Parathyroid adenoma (tissue), 2 donors: ENCODE results near the gene SYNE4.
"Not testable (repeated sequence)": the region's sequence is repeated elsewhere in the genome, so short reads cannot be mapped to it uniquely, and the experiment has no call there.

ENCODE experiments used
- H2AFZ ChIP-seq: fragments of 300-600 bp; sonication (generic); one replicate; pipeline ENCODE4 v1.7.0; 2017; ENCODE audit warnings: antibody characterized with exemption, mild to moderate bottlenecking
- H3K27ac ChIP-seq: fragments of 300-600 bp; sonication (generic); one replicate; pipeline ENCODE4 v1.7.0; 2017
- H3K27me3 ChIP-seq: fragments of 300-600 bp; sonication (generic); one replicate; pipeline ENCODE4 v1.7.0; 2017; ENCODE audit warnings: low read length; ENCODE audit not compliant: control insufficient read depth, insufficient read depth
- H3K36me3 ChIP-seq: fragments of 300-600 bp; sonication (generic); one replicate; pipeline ENCODE4 v1.7.0; 2017; ENCODE audit warnings: low read length; ENCODE audit not compliant: control insufficient read depth, insufficient read depth
- H3K4me1 ChIP-seq: fragments of 300-600 bp; sonication (generic); one replicate; pipeline ENCODE4 v1.7.0; 2017; ENCODE audit warnings: control low read depth
- H3K4me2 ChIP-seq: fragments of 300-600 bp; sonication (generic); one replicate; pipeline ENCODE4 v1.7.0; 2017; ENCODE audit warnings: low read length
- H3K4me3 ChIP-seq: fragments of 300-600 bp; sonication (generic); one replicate; pipeline ENCODE4 v1.7.0; 2017; ENCODE audit warnings: low read depth, low read length
- H3K79me2 ChIP-seq: fragments of 300-600 bp; sonication (generic); one replicate; pipeline ENCODE4 v1.7.0; 2017; ENCODE audit warnings: control low read depth
- H3K9ac ChIP-seq: fragments of 300-600 bp; sonication (generic); one replicate; pipeline ENCODE4 v1.7.0; 2017; ENCODE audit warnings: mild to moderate bottlenecking
- H3K9me3 ChIP-seq: fragments of 300-600 bp; sonication (generic); one replicate; pipeline ENCODE4 v1.7.0; 2017; ENCODE audit warnings: low read length; ENCODE audit not compliant: control insufficient read depth
- CTCF ChIP-seq: fragments of 300-600 bp; sonication (generic); IDR thresholded peaks from one replicate; pipeline ENCODE4 v1.7.0; 2017; ENCODE audit warnings: antibody characterized with exemption, mild to moderate bottlenecking
- donor health status: primary hyperparathyroidism.

The SYNE4 gene

GRCh38 chr19:35959040-35959967 is 49.3 kb downstream of the SYNE4 start:
- H3K79me2 ChIP-seq = no peaks in the 10 kb centered on the region
- H3K27ac ChIP-seq = no peak overlapping the region
- H3K4me3 ChIP-seq = no peak overlapping the region
- H3K27me3 ChIP-seq = no peaks in the 10 kb centered on the region
- peak; percentile 44 for TF ChIP-seq CTCF
- H3K4me2 ChIP-seq = peak overlapping the region; percentile 47
- H3K36me3 ChIP-seq = no peaks in the 10 kb centered on the region
- no peak overlapping the region for H3K9ac ChIP-seq
- no peaks in the 10 kb centered on the region for H3K9me3 ChIP-seq
- H2AFZ ChIP-seq = peak overlapping the region; percentile 76
- H3K4me1 ChIP-seq = peaks cover 3% of the 10 kb centered on the region

GRCh38 chr19:35958660-35959039 is 50.0 kb downstream of the SYNE4 start:
- H3K27ac ChIP-seq = no peak overlapping the region
- H2AFZ ChIP-seq = peak overlapping the region; percentile 76
- H3K4me2 ChIP-seq = peak overlapping the region; percentile 47
- no peak overlapping the region for H3K9ac ChIP-seq
- H3K27me3 ChIP-seq = no peaks in the 10 kb centered on the region
- H3K79me2 ChIP-seq = no peaks in the 10 kb centered on the region
- H3K4me3 ChIP-seq = no peak overlapping the region
- H3K36me3 ChIP-seq = no peaks in the 10 kb centered on the region
- no peak for TF ChIP-seq CTCF
- no peaks in the 10 kb centered on the region for H3K9me3 ChIP-seq
- H3K4me1 ChIP-seq = peaks cover 3% of the 10 kb centered on the region

- H3K4me3 ChIP-seq, H3K4me2 ChIP-seq, H3K79me2 ChIP-seq, H3K27me3 ChIP-seq, H3K36me3 ChIP-seq, H2AFZ ChIP-seq, H3K9me3 ChIP-seq, H3K9ac ChIP-seq, H3K4me1 ChIP-seq, H3K27ac ChIP-seq: not testable (repeated sequence)
Observed at GRCh38 chr19:35957411-35957810, 51.2 kb downstream of the SYNE4 start.

- H3K36me3 ChIP-seq = no peaks in the 10 kb centered on the region
- no peak overlapping the region for H3K9ac ChIP-seq
- H3K4me2 ChIP-seq = no peak overlapping the region
- H2AFZ ChIP-seq = no peak overlapping the region
- no peak for TF ChIP-seq CTCF
- H3K27me3 ChIP-seq = no peaks in the 10 kb centered on the region
- H3K79me2 ChIP-seq = no peaks in the 10 kb centered on the region
- H3K4me3 ChIP-seq = no peak overlapping the region
- H3K9me3 ChIP-seq = no peaks in the 10 kb centered on the region
- peaks cover 3% of the 10 kb centered on the region for H3K4me1 ChIP-seq
- H3K27ac ChIP-seq = no peak overlapping the region
Observed at GRCh38 chr19:35955881-35956634, 52.6 kb downstream of the SYNE4 start.
